SU-DHL-6 (cell line): Measurements from ENCODE around the gene DDX42.

Source experiments
- H2AFZ ChIP-seq: fragments of 200-600 bp; sonication (generic); 2 replicates; pipeline ENCODE4 v1.6.1; 2014; ENCODE audit warnings: low read depth, mild to moderate bottlenecking, moderate library complexity, mixed read lengths, antibody characterized with exemption, low read length; ENCODE audit not compliant: severe bottlenecking
- H3F3A ChIP-seq: fragments of 200-600 bp; shearing (Covaris generic); 2 replicates; pipeline ENCODE4 v1.6.0; 2016; ENCODE audit warnings: antibody characterized with exemption, mild to moderate bottlenecking; ENCODE audit not compliant: insufficient read depth
- H3K27ac ChIP-seq: fragments of 200-600 bp; sonication (generic); 2 replicates; pipeline ENCODE4 v1.5.1; 2016; ENCODE audit warnings: low read depth, mild to moderate bottlenecking, low read length, moderate library complexity, mixed read lengths
- H3K27me3 ChIP-seq: fragments of 200-600 bp; sonication (generic), shearing (Covaris generic); 2 replicates; pipeline ENCODE4 v1.6.0; 2014; ENCODE audit warnings: mild to moderate bottlenecking, low read length
- H3K36me3 ChIP-seq: fragments of 200-600 bp; sonication (generic); 2 replicates; pipeline ENCODE4 v1.6.1; 2014; ENCODE audit warnings: mild to moderate bottlenecking, low read length, mixed read lengths
- H3K4me2 ChIP-seq: fragments of 300-600, 200-600 bp; shearing (Covaris generic), sonication (generic); 2 replicates; pipeline ENCODE4 v1.6.0; 2014; ENCODE audit warnings: low read length, low read depth, mild to moderate bottlenecking; ENCODE audit not compliant: poor library complexity, severe bottlenecking
- H3K4me3 ChIP-seq: fragments of 200-600 bp; sonication (generic); 2 replicates; pipeline ENCODE4 v1.5.1; 2014; ENCODE audit warnings: antibody characterized with exemption, low read length, mild to moderate bottlenecking, mixed read lengths; ENCODE audit not compliant: insufficient read depth, poor library complexity, severe bottlenecking
- H3K79me2 ChIP-seq: fragments of 200-600 bp; sonication (generic); 2 replicates; pipeline ENCODE4 v1.6.1; 2014; ENCODE audit warnings: mild to moderate bottlenecking, low read length, moderate library complexity; ENCODE audit not compliant: insufficient read depth
- H3K9ac ChIP-seq: fragments of 200-600 bp; sonication (generic); 2 replicates; pipeline ENCODE4 v1.7.0; 2014; ENCODE audit warnings: mild to moderate bottlenecking, low read length
- H3K9me2 ChIP-seq: fragments of 200-600 bp; sonication (generic); replicated peaks from 2 replicates; pipeline ENCODE4 v1.6.1; 2014; ENCODE audit warnings: low read length; ENCODE audit not compliant: insufficient read depth
- H3K9me3 ChIP-seq: fragments of 200-600 bp; sonication (generic); 2 replicates; pipeline ENCODE4 v1.6.1; 2014; ENCODE audit warnings: low read length, mixed read lengths; ENCODE audit not compliant: insufficient read depth
- H4K20me1 ChIP-seq: fragments of 200-600 bp; sonication (generic); 2 replicates; pipeline ENCODE4 v1.6.1; 2014; ENCODE audit warnings: low read depth, mild to moderate bottlenecking, antibody characterized with exemption, low read length, moderate library complexity, mixed read lengths
- EZH2phosphoT487 ChIP-seq: fragments of 200-600 bp; sonication (generic), shearing (Covaris generic); conservative IDR thresholded peaks from 2 replicates; pipeline ENCODE4 v1.6.1; 2018; ENCODE audit warnings: mild to moderate bottlenecking, antibody characterized with exemption, low read length, moderate library complexity, mixed read lengths
- TF ChIP-seq, protein P1 (sequence below): fragments of 200-600 bp; sonication (generic); IDR thresholded peaks from one replicate; pipeline ENCODE4 v1.5.1; 2017; ENCODE audit warnings: antibody characterized with exemption, mild to moderate bottlenecking, low read length, moderate library complexity; ENCODE audit not compliant: insufficient read depth, poor library complexity, severe bottlenecking

The DDX42 gene

DNA sequence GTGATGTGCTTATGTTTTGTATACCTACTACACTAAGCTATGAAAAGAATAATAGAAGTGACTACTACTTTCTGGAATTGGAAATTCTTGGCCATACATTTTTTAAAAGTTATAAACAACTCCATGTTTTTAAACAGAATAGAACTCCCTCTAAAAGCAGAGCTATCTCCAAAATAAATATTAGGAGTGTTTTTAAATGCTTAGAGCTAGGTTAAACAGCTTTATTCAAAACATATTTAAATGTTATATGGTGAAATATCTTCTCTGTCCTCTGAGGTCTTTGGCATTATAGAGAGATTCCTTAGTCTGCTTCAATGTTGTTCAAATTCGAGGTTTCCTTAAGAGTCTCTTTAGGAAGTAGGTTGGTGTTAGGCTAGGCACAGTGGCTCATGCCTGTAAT, 30.4 kb downstream of the DDX42 start:
- Histone ChIP-seq H3K36me3 (peaks cover 79% of the 10 kb centered on the region), H2AFZ (no peak overlapping the region), H3K79me2 (no peaks in the 10 kb centered on the region), H3F3A (peaks cover 8% of the 10 kb centered on the region; the same call in 1 of the 2 replicates), H3K9me3 (no peaks in the 10 kb centered on the region), H3K9me2 (no peaks in the 10 kb centered on the region), H3K27me3 (no peaks in the 10 kb centered on the region), H4K20me1 (no peaks in the 10 kb centered on the region), H3K4me2 (no peak overlapping the region), H3K4me3 (no peak overlapping the region), H3K9ac (no peak overlapping the region), H3K27ac (no peak overlapping the region)
- TF ChIP-seq, protein P1, sequence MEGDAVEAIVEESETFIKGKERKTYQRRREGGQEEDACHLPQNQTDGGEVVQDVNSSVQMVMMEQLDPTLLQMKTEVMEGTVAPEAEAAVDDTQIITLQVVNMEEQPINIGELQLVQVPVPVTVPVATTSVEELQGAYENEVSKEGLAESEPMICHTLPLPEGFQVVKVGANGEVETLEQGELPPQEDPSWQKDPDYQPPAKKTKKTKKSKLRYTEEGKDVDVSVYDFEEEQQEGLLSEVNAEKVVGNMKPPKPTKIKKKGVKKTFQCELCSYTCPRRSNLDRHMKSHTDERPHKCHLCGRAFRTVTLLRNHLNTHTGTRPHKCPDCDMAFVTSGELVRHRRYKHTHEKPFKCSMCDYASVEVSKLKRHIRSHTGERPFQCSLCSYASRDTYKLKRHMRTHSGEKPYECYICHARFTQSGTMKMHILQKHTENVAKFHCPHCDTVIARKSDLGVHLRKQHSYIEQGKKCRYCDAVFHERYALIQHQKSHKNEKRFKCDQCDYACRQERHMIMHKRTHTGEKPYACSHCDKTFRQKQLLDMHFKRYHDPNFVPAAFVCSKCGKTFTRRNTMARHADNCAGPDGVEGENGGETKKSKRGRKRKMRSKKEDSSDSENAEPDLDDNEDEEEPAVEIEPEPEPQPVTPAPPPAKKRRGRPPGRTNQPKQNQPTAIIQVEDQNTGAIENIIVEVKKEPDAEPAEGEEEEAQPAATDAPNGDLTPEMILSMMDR = no peak
- TF ChIP-seq EZH2phosphoT487 = no peak

DNA sequence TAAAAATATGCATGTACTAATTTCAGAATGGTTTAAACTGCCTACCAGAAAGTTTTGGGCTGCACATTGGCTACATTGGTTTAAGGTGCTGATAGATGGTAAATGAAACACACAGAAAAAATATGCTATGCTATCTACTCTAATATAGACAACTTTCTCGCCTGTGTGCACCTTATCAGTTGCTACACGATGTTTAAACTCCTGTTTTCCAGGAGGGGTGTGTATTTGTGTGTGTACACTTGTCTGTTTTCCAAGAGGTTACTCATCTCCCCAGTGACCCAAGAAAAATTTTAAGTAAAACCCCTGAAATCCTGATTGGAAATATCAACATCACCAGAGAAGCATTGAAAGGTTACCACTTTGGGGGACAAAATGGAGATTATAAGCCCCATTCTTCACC, 31.6 kb downstream of the DDX42 start:
- Histone ChIP-seq H2AFZ (no peak overlapping the region), H3K27me3 (no peaks in the 10 kb centered on the region), H3K4me3 (no peak overlapping the region), H3K9ac (no peak overlapping the region), H3K36me3 (peaks cover 79% of the 10 kb centered on the region), H3K9me3 (no peaks in the 10 kb centered on the region), H4K20me1 (no peaks in the 10 kb centered on the region), H3K79me2 (no peaks in the 10 kb centered on the region), H3K27ac (no peak overlapping the region), H3K4me2 (no peak overlapping the region), H3K9me2 (no peaks in the 10 kb centered on the region), H3F3A (peaks cover 8% of the 10 kb centered on the region; the same call in 1 of the 2 replicates)
- TF ChIP-seq EZH2phosphoT487 = no peak
- TF ChIP-seq, protein P1 = no peak

DNA sequence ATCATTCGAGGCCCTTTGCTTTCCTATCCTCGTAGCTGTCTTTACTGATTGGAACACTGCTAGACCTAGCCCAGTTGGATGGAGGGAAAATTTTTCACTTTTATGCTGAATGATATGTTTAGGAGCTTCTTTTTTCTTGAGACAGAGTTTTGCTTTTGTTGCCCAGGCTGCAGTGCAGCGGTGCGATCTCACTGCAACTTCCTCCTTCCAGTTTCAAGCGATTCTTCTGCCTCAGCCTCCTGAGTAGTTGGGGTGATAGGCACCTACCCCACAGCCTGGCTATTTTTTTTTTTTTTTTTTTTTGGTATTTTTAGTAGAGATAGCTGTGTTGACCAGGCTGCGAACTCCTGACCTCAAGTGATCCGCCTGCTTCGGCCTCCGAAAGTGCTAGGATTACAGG, 36.0 kb downstream of the DDX42 start:
- H3K9me3 ChIP-seq = no peaks in the 10 kb centered on the region
- peaks cover 4% of the 10 kb centered on the region for H3F3A ChIP-seq
- H3K36me3 ChIP-seq = peaks cover 74% of the 10 kb centered on the region
- H3K79me2 ChIP-seq = no peaks in the 10 kb centered on the region
- H3K27me3 ChIP-seq = no peaks in the 10 kb centered on the region
- H3K9ac ChIP-seq = no peak overlapping the region
- TF ChIP-seq, protein P1 = no peak
- TF ChIP-seq EZH2phosphoT487 = no peak
- H2AFZ ChIP-seq = no peak overlapping the region
- H3K4me3 ChIP-seq = no peak overlapping the region
- no peak overlapping the region for H3K4me2 ChIP-seq
- H3K27ac ChIP-seq = no peak overlapping the region
- no peaks in the 10 kb centered on the region for H4K20me1 ChIP-seq
- no peaks in the 10 kb centered on the region for H3K9me2 ChIP-seq
